Activated CD8-positive, alpha-beta memory T cell treated with anti-CD3 and anti-CD28 coated beads, Interleukin-2, amount 10 ng/mL, durations not matched to agents 7 days and 5 days (primary cell): ENCODE results near the gene NRM. TPM values are rescaled to one million over a fixed set of nuclear protein-coding genes. Genes with fewer than 3 reads are reported as not detected.

ENCODE experiments used
- ATAC-seq: fragments of 150-1000 bp; cut with Tn5 transposase; one replicate; pipeline ENCODE4 v1.10.0; 2021; ENCODE audit warnings: moderate library complexity
- CTCF ChIA-PET: fragments of 350-600 bp; sonication (Branson Sonifier 250); formaldehyde crosslinking; loops from one replicate; lab custom pipeline; 2021; ENCODE audit warnings: antibody characterized with exemption; lab: Charles Lee
- DNase-seq: peaks from one replicate; pipeline ENCODE4 v3.0.0-alpha.2; 2020
- H3K27ac Mint-ChIP-seq: one replicate; pipeline ENCODE4 v1.8.0; 2021; ENCODE audit warnings: mild to moderate bottlenecking, mixed read lengths
- H3K27me3 Mint-ChIP-seq: one replicate; pipeline ENCODE4 v1.8.0; 2021; ENCODE audit warnings: mixed read lengths
- H3K36me3 Mint-ChIP-seq: one replicate; pipeline ENCODE4 v1.8.0; 2021; ENCODE audit warnings: mild to moderate bottlenecking, mixed read lengths
- H3K4me1 Mint-ChIP-seq: one replicate; pipeline ENCODE4 v1.8.0; 2021; ENCODE audit warnings: mixed read lengths
- H3K4me3 Mint-ChIP-seq: one replicate; pipeline ENCODE4 v1.8.0; 2021; ENCODE audit warnings: mild to moderate bottlenecking, moderate library complexity, mixed read lengths
- H3K9me3 Mint-ChIP-seq: one replicate; pipeline ENCODE4 v1.8.0; 2022; ENCODE audit warnings: low read depth, mixed read lengths
- total RNA-seq, 2 experiments: library from RNA; stranded (reverse); gene quantifications; one replicate each; pipeline ENCODE4 v1.2.3, GENCODE V29; 2021

The NRM gene
- total RNA-seq, 2 experiments from 2014 or later, result 30.2 to 36.4 TPM

DNA sequence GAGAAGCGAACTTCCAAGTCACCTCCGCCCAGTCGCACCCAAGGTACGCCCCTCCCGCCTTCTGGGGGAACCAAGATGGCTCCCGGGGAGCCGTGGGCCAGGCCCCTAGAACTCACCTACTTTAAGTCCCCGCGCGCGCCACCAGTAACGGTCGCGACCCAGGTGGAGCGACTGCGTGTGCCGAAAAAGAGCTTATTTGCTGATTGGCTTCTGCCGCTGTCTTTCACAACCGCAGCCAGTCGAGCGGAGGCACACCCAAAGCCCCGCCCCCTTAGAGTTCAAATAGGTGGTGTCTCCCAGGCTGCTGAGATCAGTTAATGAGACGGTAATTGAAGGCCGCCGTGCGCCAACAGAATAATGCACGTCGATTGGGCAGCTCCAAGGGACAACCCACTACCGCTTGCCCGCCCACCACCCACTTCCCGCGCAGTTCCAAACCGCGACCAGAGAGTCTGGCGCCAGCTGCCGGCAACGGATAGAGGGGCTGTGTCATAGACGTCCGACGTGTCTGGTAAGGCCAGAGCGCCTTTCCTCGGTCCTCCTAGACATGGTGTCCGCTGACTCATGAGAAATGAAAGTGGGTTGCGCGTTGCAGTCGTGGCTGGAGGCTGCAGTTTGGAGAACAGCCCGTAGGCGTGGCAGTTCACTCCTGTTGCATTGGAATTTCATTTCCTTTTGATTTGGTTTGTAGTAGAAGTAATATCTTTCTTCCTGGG, 26.5 kb upstream of the NRM start, which contains the start of gene MDC1:
Gene MDC1 (minus strand): TSS at position 153 of the 716 bp plus-strand sequence. CDS start 2,106 bp downstream, outside the sequence.
- no peaks in the 10 kb centered on the region for H3K27me3 Mint-ChIP-seq

GRCh38 chr6:30716879-30717128, 26.0 kb upstream of the NRM start:
- Mint-ChIP-seq H3K9me3 (no peaks in the 10 kb centered on the region), H3K27ac (peak overlapping the region; percentile 100), H3K4me3 (peak overlapping the region; percentile 99), H3K27me3 (no peaks in the 10 kb centered on the region), H3K4me1 (peaks cover 56% of the 10 kb centered on the region), H3K36me3 (peaks cover 55% of the 10 kb centered on the region)
- CTCF ChIA-PET, result interaction anchor here (0.7 to 32.1 kb wide), 7 partner anchors 13 to 235 kb away, joined by 3 to 936 read pairs (median 5); partner anchors contain the start of gene DHX16
- DNase-seq (no peak), ATAC-seq (no peak)

More for the DNA sequence above, 26.5 kb upstream of the NRM start, which contains the start of gene MDC1:
- peak within 1 kb of the TSS; percentile 99 for H3K4me3 Mint-ChIP-seq
- no peaks in the 10 kb centered on the region for H3K9me3 Mint-ChIP-seq
- DNase-seq (peak; percentile 100), ATAC-seq (peak; percentile 79)
- CTCF ChIA-PET, result interaction anchor here (0.7 to 32.1 kb wide), 8 partner anchors 13 to 235 kb away, joined by 3 to 936 read pairs (median 4); partner anchors contain the start of gene DHX16
- H3K4me1 Mint-ChIP-seq, result peaks cover 51% of the 10 kb centered on the region
- peaks cover 57% of the 10 kb centered on the region for H3K36me3 Mint-ChIP-seq
- H3K27ac Mint-ChIP-seq, result peak within 1 kb of the TSS; percentile 100

- no peak for ATAC-seq
- Mint-ChIP-seq H3K27me3 (no peaks in the 10 kb centered on the region), H3K9me3 (no peaks in the 10 kb centered on the region), H3K4me1 (peaks cover 67% of the 10 kb centered on the region), H3K36me3 (peaks cover 53% of the 10 kb centered on the region), H3K27ac (no peak overlapping the region), H3K4me3 (no peak overlapping the region)
- CTCF ChIA-PET, result interaction anchor here (3.5 to 32.1 kb wide), 3 partner anchors 8 to 40 kb away, joined by 19 to 936 read pairs (median 21); partner anchors contain the start of genes DHX16 and NRM
- no peak for DNase-seq
These were observed 23.5 kb upstream of the NRM start for GRCh38 chr6:30714263-30714662.

GRCh38 chr6:30712441-30712945, 21.7 kb upstream of the NRM start:
- H3K9me3 Mint-ChIP-seq, result no peaks in the 10 kb centered on the region
- peak overlapping the region; percentile 53 for H3K4me3 Mint-ChIP-seq
- no peak for DNase-seq
- CTCF ChIA-PET, result interaction anchor here (1.4 to 32.1 kb wide), 5 partner anchors 10 to 168 kb away, joined by 4 to 936 read pairs (median 19); partner anchors contain the start of genes DHX16 and NRM
- ATAC-seq, result no peak
- H3K36me3 Mint-ChIP-seq, result peaks cover 52% of the 10 kb centered on the region
- H3K27ac Mint-ChIP-seq, result peak overlapping the region; percentile 90
- H3K4me1 Mint-ChIP-seq, result peaks cover 56% of the 10 kb centered on the region
- H3K27me3 Mint-ChIP-seq, result no peaks in the 10 kb centered on the region

- ATAC-seq, result peak; percentile 81
- DNase-seq, result peak; percentile 69
- Mint-ChIP-seq H3K27me3 (no peaks in the 10 kb centered on the region), H3K4me3 (peak overlapping the region; percentile 53), H3K9me3 (no peaks in the 10 kb centered on the region), H3K36me3 (peaks cover 52% of the 10 kb centered on the region), H3K27ac (peak overlapping the region; percentile 90), H3K4me1 (peaks cover 53% of the 10 kb centered on the region)
- CTCF ChIA-PET, result interaction anchor here (0.8 to 32.1 kb wide), 8 partner anchors 7 to 167 kb away, joined by 3 to 936 read pairs (median 7); partner anchors contain the start of genes DHX16 and NRM
These were observed 21.1 kb upstream of the NRM start for GRCh38 chr6:30711758-30712380.

- H3K4me3 Mint-ChIP-seq, result no peak overlapping the region
- no peaks in the 10 kb centered on the region for H3K27me3 Mint-ChIP-seq
- peaks cover 33% of the 10 kb centered on the region for H3K4me1 Mint-ChIP-seq
- peak overlapping the region; percentile 1 for H3K27ac Mint-ChIP-seq
- ATAC-seq (no peak), DNase-seq (no peak)
- H3K36me3 Mint-ChIP-seq, result peaks cover 39% of the 10 kb centered on the region
- CTCF ChIA-PET, result interaction anchor here (0.8 to 5.1 kb wide), 3 partner anchors 14 to 20 kb away, joined by 3 to 21 read pairs (median 3); partner anchors contain the start of gene NRM
- no peaks in the 10 kb centered on the region for H3K9me3 Mint-ChIP-seq
These were observed 18.5 kb upstream of the NRM start for GRCh38 chr6:30709101-30709868.

- H3K36me3 Mint-ChIP-seq, result peaks cover 31% of the 10 kb centered on the region
- DNase-seq, result no peak
- H3K27ac Mint-ChIP-seq, result no peak overlapping the region
- no peaks in the 10 kb centered on the region for H3K27me3 Mint-ChIP-seq
- peaks cover 20% of the 10 kb centered on the region for H3K4me1 Mint-ChIP-seq
- H3K4me3 Mint-ChIP-seq, result no peak overlapping the region
- CTCF ChIA-PET, result interaction anchor here (1.2 to 1.3 kb wide), 2 partner anchors 15 to 26 kb away, joined by 3 read pairs; no protein-coding TSS in a partner anchor
- no peak for ATAC-seq
- H3K9me3 Mint-ChIP-seq, result no peaks in the 10 kb centered on the region
These were observed 16.6 kb upstream of the NRM start for GRCh38 chr6:30707281-30707850.

DNA sequence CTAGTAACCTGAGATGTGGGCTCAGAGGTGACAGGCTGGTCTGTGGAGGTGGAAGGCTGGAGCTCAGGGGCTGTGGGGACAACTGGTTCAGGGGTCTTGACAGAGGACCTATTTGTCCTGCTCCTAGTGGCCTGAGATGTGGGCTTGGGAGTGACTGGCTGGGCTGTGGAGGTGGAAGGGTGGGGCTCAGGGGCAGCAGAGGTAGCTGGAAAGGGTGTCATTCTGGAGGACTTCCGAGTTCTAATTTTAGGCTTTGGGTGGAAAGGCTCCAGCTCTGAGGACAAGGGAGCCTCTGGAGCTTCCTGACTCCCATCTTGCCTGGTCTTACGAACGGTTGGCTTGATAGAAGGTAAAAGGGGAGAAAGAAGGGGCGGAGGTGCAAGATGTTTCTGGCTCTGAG, 14.8 kb upstream of the NRM start:
- Mint-ChIP-seq H3K4me3 (no peak overlapping the region), H3K4me1 (peaks cover 3% of the 10 kb centered on the region), H3K27ac (no peak overlapping the region), H3K27me3 (no peaks in the 10 kb centered on the region), H3K9me3 (no peaks in the 10 kb centered on the region), H3K36me3 (peaks cover 22% of the 10 kb centered on the region)
- DNase-seq, result no peak
- ATAC-seq, result no peak
- CTCF ChIA-PET, result interaction anchor here (1.6 to 2.4 kb wide), 2 partner anchors 12 to 25 kb away, joined by 6 to 8 read pairs; partner anchors contain the start of gene MDC1

DNA sequence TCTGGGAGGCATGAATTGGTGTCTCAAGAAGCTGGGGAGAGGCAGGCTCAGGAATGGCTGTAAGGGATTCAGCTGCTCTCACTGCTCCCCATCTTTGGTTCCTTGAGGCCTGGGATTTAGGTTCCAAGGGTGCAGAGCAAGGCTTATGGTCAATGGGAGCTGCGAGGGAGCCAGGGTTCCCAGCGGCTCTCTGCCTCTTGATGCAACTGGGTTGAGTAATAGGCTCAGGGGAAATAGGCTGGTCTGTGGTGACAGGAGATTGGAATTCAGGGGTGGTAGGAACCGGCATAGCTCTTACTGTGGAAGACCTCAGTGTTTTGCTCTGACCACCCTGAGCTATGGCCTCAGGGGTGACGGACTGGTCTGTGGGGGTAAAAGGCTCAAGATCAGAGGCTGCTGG, 13.0 kb upstream of the NRM start:
- Mint-ChIP-seq H3K9me3 (no peaks in the 10 kb centered on the region), H3K4me1 (no peaks in the 10 kb centered on the region), H3K36me3 (peaks cover 23% of the 10 kb centered on the region), H3K4me3 (no peak overlapping the region), H3K27me3 (no peaks in the 10 kb centered on the region), H3K27ac (no peak overlapping the region)
- no peak for ATAC-seq
- no peak for DNase-seq
- CTCF ChIA-PET, result interaction anchor here (1.0 to 2.4 kb wide), 6 partner anchors 14 to 27 kb away, joined by 3 to 8 read pairs (median 5); partner anchors contain the start of gene MDC1

DNA sequence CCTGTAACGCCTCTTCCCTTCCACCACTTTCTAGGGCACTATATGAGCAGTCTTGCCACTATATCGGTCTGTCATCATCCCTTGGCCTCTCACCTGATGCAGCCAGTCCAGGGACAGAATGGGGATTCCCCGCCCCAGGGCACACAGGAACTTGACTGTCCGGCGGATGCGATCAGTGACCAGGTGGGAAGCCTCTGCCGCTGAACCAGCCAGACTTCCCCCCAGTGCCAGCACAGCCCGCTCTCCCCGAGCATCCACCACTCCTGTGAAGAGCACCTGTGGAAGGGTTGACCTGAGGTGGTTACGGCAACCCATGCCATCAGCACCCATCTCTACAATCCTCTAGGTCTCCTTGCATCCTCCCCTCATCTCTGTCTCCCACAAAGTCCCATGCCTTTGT, 12.2 kb upstream of the NRM start:
- CTCF ChIA-PET, result interaction anchor here (1.0 to 2.4 kb wide), 5 partner anchors 11 to 28 kb away, joined by 3 to 8 read pairs (median 4); partner anchors contain the start of gene MDC1
- no peak for DNase-seq
- peaks cover 23% of the 10 kb centered on the region for H3K36me3 Mint-ChIP-seq
- H3K27ac Mint-ChIP-seq, result no peak overlapping the region
- no peaks in the 10 kb centered on the region for H3K27me3 Mint-ChIP-seq
- H3K4me3 Mint-ChIP-seq, result no peak overlapping the region
- ATAC-seq, result no peak
- H3K4me1 Mint-ChIP-seq, result no peaks in the 10 kb centered on the region
- H3K9me3 Mint-ChIP-seq, result no peaks in the 10 kb centered on the region

DNA sequence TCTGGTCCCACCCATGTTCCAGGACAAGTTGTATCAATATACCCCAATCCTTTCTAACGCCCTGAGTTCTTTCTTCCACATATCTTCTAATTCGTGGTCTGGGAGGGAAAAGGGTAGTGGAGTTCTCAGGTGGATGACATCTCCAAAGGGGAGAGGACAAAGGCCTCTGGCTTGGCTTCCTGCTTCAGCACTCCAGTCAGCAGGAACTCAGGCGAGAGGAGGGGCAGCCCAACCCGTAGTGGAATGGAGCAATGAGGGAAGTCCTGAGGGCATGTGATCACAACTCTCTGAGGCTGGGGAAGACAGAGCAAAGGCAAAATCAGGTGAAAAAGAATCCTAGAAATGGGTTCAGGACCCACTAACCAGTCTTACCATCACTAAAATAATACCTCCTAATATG, 9.6 kb upstream of the NRM start:
- CTCF ChIA-PET, result interaction anchor here (1.5 kb wide), 1 partner anchor 21 kb away, joined by 4 read pairs; no protein-coding TSS in a partner anchor

GRCh38 chr6:30696432-30696831, 5.6 kb upstream of the NRM start:
- no peak overlapping the region for H3K4me3 Mint-ChIP-seq
- no peaks in the 10 kb centered on the region for H3K9me3 Mint-ChIP-seq
- H3K4me1 Mint-ChIP-seq, result peaks cover 5% of the 10 kb centered on the region
- H3K27ac Mint-ChIP-seq, result no peak overlapping the region
- DNase-seq, result no peak
- peaks cover 5% of the 10 kb centered on the region for H3K36me3 Mint-ChIP-seq
- no peak for ATAC-seq
- no peaks in the 10 kb centered on the region for H3K27me3 Mint-ChIP-seq
- CTCF ChIA-PET, result interaction anchor here (1.2 to 1.5 kb wide), 3 partner anchors 9 to 15 kb away, joined by 3 to 4 read pairs (median 3); no protein-coding TSS in a partner anchor

More for the DNA sequence above, 9.6 kb upstream of the NRM start:
- no peaks in the 10 kb centered on the region for H3K27me3 Mint-ChIP-seq
- ATAC-seq, result no peak
- DNase-seq, result no peak
- H3K9me3 Mint-ChIP-seq, result no peaks in the 10 kb centered on the region
- no peaks in the 10 kb centered on the region for H3K4me1 Mint-ChIP-seq
- H3K4me3 Mint-ChIP-seq, result no peak overlapping the region
- H3K27ac Mint-ChIP-seq, result no peak overlapping the region
- H3K36me3 Mint-ChIP-seq, result peaks cover 16% of the 10 kb centered on the region
